ENCODE data around the gene SUPT6H.
"Not testable (repeated sequence)": the region's sequence is repeated elsewhere in the genome, so short reads cannot be mapped to it uniquely, and the experiment has no call there.

SUPT6H gene

DNA sequence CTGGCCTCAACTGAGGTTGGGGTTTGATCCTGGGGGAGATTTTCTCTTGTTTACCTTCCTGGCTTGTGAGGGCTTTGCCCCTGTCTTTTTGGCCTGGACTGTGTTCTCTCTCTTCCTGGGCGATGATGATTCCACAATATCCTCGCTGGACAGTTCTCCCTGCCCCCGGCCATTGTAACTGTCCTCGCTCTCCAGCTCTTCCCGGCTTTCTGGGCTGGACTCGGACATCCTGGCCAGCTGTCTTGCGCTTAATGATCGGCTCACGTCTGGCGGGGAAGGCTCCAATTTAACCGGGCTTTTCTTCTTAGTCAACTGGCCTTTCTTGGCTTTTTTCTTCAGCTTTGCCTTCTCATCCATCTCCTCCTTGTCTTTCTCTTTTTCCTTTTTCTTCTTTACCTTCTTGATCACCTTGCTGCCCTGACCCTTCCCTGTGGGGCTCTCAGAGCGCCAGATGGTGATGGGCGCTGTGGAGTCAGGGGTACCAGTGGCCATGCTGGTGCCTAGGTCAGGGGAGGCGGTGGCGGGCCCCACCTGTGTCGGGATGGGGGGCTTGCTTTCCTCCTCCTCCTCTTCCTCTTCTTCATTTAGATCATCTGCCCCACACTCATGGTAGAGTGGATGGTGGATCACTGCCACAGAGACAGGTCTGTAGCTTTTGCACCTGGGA lies 41.7 kb downstream of the SUPT6H start:
- no peak for DNase-seq

DNA sequence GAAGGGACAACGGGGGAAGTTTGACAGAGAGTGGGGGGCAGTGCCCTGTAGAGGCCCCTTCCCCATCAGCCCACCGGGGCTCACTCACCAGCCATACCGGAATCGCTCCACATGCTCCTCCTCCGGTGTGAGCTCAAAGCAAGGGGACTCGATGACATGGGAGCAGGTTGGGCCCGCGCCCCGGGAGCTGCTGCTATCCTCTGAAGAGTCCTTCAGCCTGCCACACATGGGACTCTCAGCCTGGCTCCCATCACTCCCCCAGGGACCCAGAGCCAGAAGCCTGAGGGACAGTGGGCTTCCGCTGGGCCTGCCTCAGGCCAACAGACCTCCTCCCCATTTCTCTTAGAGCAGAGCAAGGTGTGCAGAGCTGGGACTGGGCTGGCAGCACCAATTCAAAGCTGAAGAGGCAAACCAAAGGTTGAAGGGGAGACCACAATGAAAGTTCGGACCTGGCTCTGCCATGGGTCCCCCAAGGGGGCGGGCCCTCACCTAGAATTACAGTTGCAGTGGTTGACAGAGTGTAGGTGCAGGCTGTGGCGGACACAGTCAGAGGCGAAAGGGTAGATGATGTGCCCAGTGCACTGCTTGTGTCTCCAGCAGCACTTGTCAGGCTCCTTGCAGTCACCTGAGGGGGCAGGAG lies 42.3 kb downstream of the SUPT6H start:
- no peak for DNase-seq

DNA sequence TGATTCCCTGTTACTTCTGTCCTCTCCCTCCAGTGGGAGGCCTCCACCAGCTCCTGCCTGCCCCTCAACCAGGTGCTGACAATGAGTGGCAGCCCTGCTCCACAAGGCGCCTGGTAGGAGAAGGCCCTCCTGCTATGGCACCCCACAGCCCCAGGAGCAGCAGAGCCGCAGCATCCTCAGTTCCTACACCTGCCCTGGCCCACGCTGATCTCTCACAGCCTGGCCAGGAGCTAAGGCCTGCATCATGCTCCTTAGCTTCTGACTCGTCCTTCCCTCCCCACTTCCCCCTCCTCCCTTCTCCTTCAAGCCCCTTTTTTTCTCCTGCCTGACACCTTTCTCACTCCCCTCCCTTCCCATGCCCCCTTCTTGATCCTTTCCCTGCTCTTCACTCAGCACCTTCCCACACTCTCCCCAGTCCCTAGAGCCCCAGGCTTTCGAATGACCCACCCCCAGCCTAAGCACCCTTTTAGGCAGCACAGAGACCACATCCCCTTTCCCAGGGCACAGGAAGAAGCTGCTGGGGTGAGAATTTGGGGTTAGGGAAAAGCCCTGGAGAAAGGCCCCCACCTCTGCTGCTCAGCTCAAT lies 43.2 kb downstream of the SUPT6H start:
- no peak for DNase-seq

GRCh38 chr17:28705728-28706334 lies 43.8 kb downstream of the SUPT6H start:
- DNase-seq: no peak

GRCh38 chr17:28706471-28707338 lies 44.7 kb downstream of the SUPT6H start:
- DNase-seq: no peak

DNA sequence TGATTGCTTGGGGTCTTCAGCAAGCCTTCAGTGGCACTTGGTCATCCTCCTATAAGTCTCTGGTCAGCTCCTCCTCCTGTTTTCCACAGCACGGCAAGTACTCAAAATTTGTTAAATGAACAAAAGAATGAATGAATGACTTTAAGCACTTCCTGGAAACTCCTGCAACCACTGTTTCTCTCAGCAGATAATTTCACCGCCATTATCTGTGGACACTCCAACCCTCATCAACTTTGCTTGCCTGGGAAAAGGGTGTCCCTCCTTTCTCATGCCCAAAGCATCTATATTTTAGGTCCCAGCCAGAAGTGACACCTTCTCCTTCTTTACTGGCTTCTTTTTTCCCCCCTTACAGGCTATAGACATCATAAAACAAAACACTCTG lies 45.3 kb downstream of the SUPT6H start:
- no peak for DNase-seq

DNA sequence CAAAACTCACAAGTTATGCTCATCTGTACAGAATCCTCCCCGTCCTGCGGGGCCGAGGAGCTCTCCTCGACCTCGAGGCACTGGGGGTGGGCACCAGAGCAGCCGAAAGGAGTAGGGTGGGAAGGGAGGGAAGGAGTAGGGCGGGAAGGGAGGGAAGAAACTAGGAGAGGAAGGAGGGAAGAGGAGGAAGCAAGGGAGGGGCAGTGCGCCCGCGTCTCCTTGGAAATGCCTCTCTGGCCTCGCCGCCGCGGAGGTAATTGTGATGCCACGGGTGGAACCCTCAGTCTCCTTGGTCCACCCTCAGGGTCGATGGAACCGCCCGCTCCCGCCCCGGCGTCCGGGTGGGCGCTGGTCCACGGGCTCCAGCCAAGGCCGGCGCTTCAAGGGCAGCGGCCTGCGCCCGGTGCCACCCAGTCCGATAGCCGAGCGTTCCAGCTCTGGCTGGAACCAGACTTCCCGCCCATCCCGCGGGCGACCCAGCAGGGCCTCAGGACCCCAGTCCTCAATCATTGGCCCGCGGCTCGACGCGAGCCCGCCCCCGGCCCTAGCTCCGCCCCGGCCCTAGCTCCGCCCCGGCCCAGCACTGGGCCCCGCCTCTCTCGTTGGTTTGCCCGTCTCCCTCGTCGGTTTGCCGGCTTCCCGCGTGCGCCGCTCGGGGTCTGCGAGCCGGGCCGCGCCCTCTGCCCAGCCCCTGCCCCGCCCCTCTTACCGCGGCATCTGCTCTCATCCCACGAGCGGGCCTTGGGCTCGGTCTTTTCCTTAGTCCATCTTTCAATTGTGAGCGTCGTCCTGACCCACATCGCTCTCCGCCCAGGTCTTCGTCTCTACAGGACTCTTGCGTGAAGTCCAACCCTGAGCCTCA lies 49.1 kb downstream of the SUPT6H start:
- peak; percentile 90 for DNase-seq

DNA sequence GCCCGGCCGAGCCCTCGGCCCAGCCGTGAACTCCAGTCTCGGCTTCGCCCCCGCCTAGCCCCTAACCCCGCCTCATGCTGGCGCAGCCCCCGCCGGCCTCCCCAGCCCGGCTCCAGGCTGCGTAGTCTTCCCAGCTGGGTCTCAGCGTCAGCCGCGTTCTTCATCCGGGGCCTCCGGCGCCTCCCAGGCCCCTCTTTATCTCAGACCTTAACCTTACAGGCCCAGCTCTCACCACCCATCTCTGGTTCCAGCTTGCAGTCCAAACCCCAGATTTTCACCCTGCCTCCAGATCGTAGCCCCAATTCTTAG lies 49.7 kb downstream of the SUPT6H start, which contains the start of gene PROCA1:
Gene PROCA1, minus strand, starts transcription at position 166 of the 309 bp plus-strand sequence. CDS start 228 bp downstream, outside the sequence.
- DNase-seq: no peak

DNA sequence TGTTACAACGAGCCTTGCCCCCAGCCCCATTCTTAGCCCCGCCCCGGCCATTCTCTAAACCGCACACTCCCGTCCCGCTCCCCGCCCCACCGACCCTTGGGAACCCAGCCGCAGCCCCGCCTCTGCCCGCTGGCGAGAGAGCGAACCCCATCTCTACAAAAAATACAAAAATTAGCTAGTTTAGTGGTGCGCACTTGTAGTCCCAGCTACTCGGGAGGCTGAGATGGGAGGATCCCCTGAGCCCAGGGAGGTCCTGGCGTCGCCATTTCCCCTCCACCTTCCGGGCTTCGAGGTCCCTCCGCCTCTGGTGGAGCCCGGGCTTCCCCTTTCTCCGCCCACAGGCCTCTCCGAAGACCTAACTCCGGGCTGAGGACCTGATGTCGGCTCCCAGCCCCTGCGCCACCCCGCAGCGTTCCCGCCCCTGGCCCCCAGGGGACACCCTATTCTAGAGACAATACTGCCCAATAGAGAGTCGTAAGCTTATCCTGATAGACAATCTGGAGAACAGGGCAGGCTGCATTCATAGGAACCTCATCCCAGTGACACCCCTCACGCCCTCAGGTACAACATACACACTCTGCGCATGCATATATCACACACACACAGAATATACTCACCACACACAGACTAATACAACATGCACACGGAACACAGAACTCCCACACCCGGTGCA lies 50.2 kb downstream of the SUPT6H start:
- DNase-seq: peak; percentile 42

DNA sequence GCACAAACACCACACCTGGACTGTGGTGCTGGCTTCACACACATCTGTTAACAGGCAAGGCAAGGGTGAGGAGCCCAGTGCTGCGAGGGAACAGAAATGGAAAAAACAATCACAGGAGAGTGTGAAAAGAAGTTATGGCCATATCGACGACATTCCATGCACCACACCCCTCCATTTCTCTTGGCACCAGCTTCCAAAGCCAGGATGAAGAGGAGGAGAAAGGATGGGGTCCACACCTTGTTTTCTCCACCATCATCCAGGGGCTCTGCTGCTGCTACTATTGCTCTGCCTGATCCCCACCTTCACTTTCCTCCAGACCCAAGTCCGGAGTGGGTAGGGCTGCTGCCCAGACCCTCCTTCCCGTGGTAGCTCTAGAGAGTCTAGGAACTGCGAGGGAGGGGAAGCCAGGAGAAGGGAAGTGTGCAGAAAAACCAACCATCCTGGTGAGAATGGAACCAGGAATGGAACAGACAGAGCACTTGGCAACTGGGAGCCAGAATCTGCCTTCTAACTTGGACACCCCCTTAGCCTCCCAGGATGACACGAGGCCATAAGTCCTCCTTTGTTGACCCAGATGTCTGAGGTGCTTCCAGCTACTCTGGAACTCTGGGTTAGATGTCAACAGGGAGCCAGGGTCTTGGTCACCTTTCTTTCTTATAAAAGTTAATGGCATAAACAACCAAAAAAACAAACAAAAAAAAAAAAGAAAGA lies 50.9 kb downstream of the SUPT6H start:
- no peak for DNase-seq

GRCh38 chr17:28714281-28714680 lies 52.3 kb downstream of the SUPT6H start:
- no peak for DNase-seq

GRCh38 chr17:28715217-28715616 lies 53.2 kb downstream of the SUPT6H start:
- no peak for DNase-seq

DNA sequence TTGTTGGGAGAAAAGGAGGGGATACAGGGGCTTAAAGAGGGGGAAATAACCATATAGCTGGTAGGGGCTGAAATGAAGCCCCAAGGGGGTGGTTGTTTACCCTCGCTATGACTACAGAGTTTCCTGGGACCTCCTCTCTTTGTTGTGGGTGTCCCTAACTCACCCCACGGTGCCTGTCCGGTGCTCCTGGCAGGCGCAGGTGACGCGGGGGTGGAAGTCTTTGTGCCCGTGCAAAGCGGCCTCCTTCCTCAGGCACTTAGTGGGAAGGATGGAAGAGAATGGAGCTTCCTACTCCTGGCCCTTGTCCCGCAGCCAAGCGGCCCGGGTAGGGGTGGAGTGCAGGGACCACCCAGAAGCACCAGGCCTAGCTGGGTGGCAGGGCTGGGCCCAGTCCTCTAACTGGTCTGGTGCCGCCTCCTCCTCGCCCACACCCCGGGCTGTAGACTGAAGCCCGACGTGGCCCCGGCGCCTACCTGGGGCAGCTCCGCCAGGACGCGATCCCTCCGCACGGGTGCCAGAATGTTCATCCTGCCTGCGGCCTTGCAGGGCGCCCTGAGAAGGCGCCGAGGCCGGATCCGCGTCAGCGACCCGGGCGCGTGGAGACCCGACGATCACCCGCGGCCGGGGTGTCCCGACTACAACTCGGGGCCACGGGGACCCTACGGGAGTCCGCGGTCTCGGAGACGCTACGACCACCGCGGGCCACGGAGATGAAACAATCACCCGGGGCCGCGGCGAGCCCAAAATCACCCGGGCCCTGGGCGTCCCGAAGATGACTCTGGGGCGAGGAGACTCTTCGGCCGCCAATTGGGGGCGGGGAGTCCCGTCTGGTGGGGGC lies 55.0 kb downstream of the SUPT6H start:
- DNase-seq: no peak

DNA sequence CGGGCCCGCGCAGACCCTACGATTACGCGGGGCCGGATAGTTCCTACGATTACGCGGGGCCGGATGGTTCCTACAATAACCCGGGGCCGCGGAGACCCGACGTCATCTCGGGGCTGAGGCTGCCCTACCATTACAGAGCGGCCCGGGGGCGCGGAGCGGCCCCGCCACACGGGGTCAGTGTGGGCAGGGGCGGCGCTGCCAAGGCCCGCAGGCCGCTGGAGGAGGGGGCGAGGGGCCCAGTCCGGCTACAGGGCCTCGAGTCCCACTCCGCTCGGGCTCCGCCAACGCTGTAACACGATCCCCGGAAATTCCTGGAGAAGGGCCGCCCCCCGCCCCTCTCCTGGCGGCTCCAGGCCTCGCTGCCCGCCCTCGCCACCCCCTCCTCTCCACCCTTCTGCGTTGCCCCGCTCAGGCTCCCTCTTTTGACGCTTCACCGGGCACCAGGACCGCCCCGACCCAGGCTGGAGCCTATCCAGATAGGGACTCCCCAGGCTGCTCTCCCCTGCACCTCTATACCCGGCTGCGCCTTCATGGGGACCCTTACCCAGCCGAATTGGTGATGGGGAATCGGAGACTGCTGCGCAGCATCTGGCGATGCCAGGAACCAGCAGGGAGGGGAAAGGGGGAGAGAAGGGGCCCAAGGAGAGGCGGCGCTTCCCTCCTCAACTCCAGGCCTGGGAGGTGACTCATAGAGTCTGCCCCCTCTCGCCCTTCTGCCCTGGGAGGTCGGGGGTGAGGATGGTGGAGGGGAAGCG lies 55.8 kb downstream of the SUPT6H start, which contains the start of gene RAB34:
Gene RAB34, minus strand, starts transcription at position 291 of the 755 bp plus-strand sequence. CDS start 602 bp downstream, outside the sequence.
- DNase-seq: no peak

DNA sequence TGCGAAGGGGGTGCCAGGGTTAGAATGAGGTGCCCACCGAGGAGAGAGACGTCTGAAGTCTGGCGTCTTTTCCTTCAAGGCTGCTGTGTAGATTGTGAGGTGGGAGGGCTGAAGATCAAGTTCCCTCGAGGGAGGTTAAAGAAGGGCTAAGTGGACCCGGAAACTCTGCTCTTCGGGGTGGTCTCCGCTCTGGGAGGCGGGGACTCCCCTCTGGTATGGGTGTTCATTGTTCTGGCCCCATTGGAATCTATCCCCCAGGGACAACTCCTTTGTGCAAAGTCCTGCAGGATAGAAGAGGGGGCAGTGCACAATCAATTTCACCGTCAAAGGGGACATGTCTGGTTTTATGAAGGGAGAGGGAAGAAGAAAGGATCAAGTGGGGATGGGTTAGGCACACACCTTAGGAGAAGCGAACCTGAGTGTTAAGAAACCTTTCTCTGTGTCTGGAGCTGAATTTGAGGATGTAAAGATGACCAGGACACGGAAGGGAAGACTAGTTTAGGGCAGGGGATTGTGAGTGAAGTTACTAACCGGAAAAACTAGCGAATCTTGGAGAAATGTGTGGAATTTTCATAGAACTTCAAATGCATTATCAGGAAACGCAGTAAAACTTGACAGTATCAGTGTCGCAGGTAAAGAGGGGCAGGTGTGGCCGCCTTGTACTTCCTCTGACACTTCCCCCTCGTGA lies 56.5 kb downstream of the SUPT6H start:
- DNase-seq: no peak

DNA sequence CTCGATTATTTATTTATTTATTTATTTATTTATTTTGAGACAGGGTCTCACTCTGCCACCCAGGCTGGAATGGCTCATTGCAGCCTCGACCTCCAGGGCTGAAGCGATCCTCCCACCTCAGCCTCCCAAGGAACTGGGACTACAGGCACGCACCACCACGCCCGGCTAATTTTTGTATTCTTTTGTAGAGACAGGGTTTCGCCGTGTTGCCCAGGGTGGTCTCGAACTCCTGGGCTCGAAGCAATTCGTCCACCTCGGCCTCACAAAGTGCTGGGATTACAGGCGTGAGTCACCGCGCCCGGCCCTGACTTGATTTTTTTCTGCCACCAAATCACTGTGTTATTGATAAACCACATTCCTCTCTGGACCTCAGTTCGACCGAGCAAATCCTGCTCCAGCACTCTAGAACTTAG lies 57.0 kb downstream of the SUPT6H start:
- no peak for DNase-seq

- no peak for DNase-seq
Observed at GRCh38 chr17:28720247-28720996, 58.4 kb downstream of the SUPT6H start.

GRCh38 chr17:28720997-28721329 lies 59.0 kb downstream of the SUPT6H start:
- not testable (repeated sequence) for DNase-seq
